Nephron (organoid): ENCODE data around the gene SP140.

Experiments
- H3K27ac Mint-ChIP-seq, 3 experiments: 2 replicates each; pipeline ENCODE4 v1.8.0; 2020; ENCODE audit warnings: mixed read lengths in 3 of 3, mild to moderate bottlenecking in 2 of 3, moderate library complexity in 1 of 3
- H3K27me3 Mint-ChIP-seq: 2 replicates; pipeline ENCODE4 v1.8.0; 2021; ENCODE audit warnings: low read depth, mild to moderate bottlenecking, moderate library complexity, mixed read lengths
- H3K36me3 Mint-ChIP-seq: 2 replicates; pipeline ENCODE4 v1.8.0; 2020; ENCODE audit warnings: low read depth, mixed read lengths
- H3K4me1 Mint-ChIP-seq: 2 replicates; pipeline ENCODE4 v1.8.0; 2020; ENCODE audit warnings: mixed read lengths
- H3K4me3 Mint-ChIP-seq, 3 experiments: 2 replicates each; pipeline ENCODE4 v1.8.0; 2020; ENCODE audit warnings: mild to moderate bottlenecking in 3 of 3, mixed read lengths in 3 of 3, moderate library complexity in 2 of 3
- H3K9me3 Mint-ChIP-seq: 2 replicates; pipeline ENCODE4 v1.8.0; 2020; ENCODE audit warnings: mixed read lengths
- CTCF ChIP-seq, 3 experiments: fragments of 200-600 bp; sonication (generic); IDR thresholded peaks; one replicate each; pipeline ENCODE4 v1.5.0; 2021; ENCODE audit warnings: antibody characterized with exemption in 3 of 3; ENCODE audit not compliant: unreplicated experiment in 3 of 3

The SP140 gene

GRCh38 chr2:230184727-230185578 is 40.6 kb upstream of the SP140 start:
- H3K36me3 Mint-ChIP-seq: peaks cover 15% of the 10 kb centered on the region
- H3K27me3 Mint-ChIP-seq: peaks cover 11% of the 10 kb centered on the region
- peaks cover 12% of the 10 kb centered on the region for H3K9me3 Mint-ChIP-seq
- TF ChIP-seq CTCF (IDR thresholded peaks at IDR 0.05; ENCODE audit: unreplicated experiment in 3 of 3): no peak
- no peak overlapping the region for H3K27ac Mint-ChIP-seq
- no peak overlapping the region for H3K4me3 Mint-ChIP-seq
- H3K4me1 Mint-ChIP-seq: no peaks in the 10 kb centered on the region

DNA sequence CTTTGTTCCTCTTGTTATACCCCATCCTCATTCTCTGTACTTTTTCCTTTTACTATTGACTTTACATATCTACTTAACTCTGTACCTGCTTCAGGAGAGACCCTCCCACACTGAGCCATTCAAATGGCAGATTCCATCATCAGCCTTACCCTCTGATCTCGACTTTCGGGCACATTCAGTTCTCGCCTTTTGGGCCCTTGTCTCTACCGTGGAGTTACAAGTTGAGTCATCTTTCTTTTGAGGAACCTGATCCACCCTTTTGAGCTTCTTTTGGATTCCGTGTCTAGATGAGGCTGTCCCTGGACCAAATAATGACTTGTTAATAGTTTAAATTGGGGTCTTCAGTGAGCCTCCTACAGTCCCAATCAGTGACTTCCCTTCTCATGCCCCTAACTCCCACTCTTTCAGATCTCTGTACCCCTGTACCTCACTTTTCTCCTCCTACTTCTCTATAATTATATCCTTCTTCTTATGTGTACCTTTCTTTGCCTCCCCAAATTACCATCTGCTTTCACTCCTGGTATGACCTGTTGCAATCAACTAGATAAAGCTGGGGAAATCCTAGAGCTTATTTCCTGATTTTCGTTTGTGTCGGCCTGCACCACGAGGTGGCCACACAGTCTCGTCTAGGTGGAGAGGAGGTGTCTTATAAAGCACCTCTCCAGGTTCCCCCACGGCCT is 23.0 kb upstream of the SP140 start:
- Mint-ChIP-seq H3K4me1 (no peaks in the 10 kb centered on the region), H3K27me3 (no peaks in the 10 kb centered on the region), H3K9me3 (peaks cover 3% of the 10 kb centered on the region), H3K27ac (no peak overlapping the region), H3K36me3 (peaks cover 19% of the 10 kb centered on the region), H3K4me3 (no peak overlapping the region)
- TF ChIP-seq CTCF (IDR thresholded peaks at IDR 0.05; ENCODE audit: unreplicated experiment in 3 of 3): no peak

DNA sequence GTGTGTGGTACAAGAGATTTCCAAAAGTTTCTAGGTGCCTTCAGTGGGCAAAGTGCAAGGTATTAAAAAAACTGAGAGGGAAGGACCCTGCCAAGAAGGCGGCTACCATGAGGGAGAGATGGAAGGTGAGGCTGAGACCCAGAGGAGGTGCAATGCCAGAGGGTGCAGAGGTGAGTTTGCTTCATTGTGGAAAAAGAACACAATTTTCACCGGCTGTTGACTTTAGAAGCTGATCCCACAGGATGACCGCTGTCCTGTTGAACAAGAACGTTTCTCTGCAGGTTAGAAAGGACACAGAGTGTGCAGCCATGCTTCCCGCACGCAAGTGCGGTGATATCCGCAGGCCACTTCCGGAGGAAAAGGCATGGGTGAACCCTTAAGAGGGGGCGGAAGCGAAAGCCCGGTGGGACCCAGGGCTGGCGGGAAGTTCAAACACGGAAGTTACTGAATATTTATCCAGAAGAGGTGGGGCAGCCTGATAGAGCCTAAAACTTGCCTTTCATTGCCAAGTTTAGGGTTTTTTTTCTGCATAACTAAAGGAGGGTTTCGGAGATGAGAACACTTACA is 22.3 kb upstream of the SP140 start:
- no peak for TF ChIP-seq CTCF (IDR thresholded peaks at IDR 0.05; ENCODE audit: unreplicated experiment in 3 of 3)
- no peaks in the 10 kb centered on the region for H3K4me1 Mint-ChIP-seq

GRCh38 chr2:230205034-230205433 is 20.5 kb upstream of the SP140 start:
- no peak overlapping the region for H3K4me3 Mint-ChIP-seq
- H3K27ac Mint-ChIP-seq: peak overlapping the region in 1 of 3 experiments; percentile 42
- peaks cover 19% of the 10 kb centered on the region for H3K36me3 Mint-ChIP-seq
- peaks cover 3% of the 10 kb centered on the region for H3K9me3 Mint-ChIP-seq
- TF ChIP-seq CTCF (IDR thresholded peaks at IDR 0.05; ENCODE audit: unreplicated experiment in 3 of 3): no peak
- no peaks in the 10 kb centered on the region for H3K4me1 Mint-ChIP-seq
- no peaks in the 10 kb centered on the region for H3K27me3 Mint-ChIP-seq

More for the DNA sequence above, 22.3 kb upstream of the SP140 start:
- no peaks in the 10 kb centered on the region for H3K27me3 Mint-ChIP-seq
- H3K4me3 Mint-ChIP-seq: no peak overlapping the region
- H3K9me3 Mint-ChIP-seq: peaks cover 3% of the 10 kb centered on the region
- no peak overlapping the region for H3K27ac Mint-ChIP-seq
- H3K36me3 Mint-ChIP-seq: peaks cover 19% of the 10 kb centered on the region

- Mint-ChIP-seq H3K9me3 (peaks cover 3% of the 10 kb centered on the region), H3K4me3 (no peak overlapping the region), H3K36me3 (peaks cover 19% of the 10 kb centered on the region)
Observed at GRCh38 chr2:230205721-230206120, 19.8 kb upstream of the SP140 start.

More at GRCh38 chr2:230205721-230206120, 19.8 kb upstream of the SP140 start:
- Mint-ChIP-seq H3K27me3 (no peaks in the 10 kb centered on the region), H3K4me1 (no peaks in the 10 kb centered on the region), H3K27ac (no peak overlapping the region)
- no peak for TF ChIP-seq CTCF (IDR thresholded peaks at IDR 0.05; ENCODE audit: unreplicated experiment in 3 of 3)
